NCI-H1417 treated with DMSO at 0.1 percent for 48 hours (cell line): Measurements from ENCODE around the gene GLUL.

Experiments used
- DNase-seq: peaks from one replicate; lab custom pipeline; 2025; lab: John Stamatoyannopoulos, UW

The GLUL gene

DNA sequence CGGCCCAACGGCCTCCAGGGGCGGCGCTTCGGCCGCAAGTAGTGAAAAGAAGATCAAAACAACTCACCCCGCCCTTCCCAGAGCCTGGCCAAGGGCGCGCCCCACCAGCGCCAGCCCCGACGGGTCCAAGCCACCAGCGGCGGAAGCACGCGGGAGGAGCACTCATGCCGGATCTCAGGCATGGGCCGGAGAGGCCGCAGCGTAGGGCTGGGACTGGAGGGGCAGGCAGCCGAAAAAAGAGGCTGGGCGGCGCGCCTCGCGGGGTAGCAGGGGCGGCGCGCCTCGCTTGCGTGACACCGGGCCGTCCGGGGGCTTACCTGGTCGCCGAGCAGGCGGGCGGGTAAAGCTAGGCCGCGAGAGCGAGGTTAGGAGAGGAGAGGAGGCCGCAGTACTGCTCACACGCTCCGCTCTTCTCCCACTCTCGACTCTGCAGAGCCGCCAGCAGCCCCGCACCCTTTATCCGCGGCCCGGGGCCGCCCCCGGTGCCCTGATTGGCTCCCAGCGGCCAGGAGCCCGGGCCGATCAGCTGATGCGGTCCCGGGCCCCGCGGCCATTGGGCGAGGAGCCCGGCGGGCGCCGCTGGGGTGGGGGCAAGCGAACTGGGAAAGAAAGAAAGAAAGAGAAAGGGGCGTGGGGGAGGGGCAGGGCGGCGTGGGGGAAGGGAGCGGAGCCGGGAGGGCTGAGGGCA, at the start of gene GLUL:
GLUL (minus strand) TSS at position 429 of the 688 bp plus-strand sequence. CDS start 3,053 bp downstream, outside the sequence.
- DNase-seq = peak; percentile 74

DNA sequence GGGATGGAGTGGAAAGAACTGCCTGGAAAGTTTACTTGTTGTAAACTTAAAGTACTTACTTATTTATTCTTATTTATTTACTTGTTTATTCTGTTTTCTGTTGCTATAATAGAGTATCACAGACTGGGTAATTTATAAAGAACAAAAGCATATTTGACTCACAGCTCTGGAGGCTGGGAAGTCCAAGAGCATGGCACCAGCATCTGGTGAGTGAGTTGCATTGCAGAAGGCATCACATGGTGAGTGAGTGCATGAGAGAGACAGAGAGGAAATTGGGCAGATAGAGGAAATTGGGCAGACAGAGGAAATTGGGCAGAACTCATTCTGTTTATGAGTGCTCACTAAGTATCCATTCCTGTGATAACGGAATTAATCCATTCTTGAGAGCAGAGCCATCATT, 46.7 kb upstream of the GLUL start:
- DNase-seq = no peak

DNA sequence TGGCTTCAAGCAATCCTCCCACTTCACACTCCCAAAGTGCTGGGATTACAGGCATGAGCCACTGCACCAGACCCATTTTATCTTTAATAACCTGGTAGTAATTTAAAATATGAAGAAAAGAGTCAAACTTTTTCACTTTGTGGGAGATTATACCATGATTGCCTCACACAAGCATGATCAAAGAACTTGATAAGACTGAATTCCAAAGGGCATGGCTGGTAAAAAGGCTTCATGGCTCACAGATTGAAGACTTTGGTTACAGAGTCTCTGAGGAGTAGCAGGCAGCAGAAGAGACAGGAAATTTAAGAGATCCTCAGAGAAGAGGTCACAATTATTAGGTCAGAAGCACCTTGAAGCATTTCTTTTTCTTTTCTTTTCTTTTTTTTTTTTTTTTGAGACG, 42.0 kb upstream of the GLUL start:
- no peak for DNase-seq

DNA sequence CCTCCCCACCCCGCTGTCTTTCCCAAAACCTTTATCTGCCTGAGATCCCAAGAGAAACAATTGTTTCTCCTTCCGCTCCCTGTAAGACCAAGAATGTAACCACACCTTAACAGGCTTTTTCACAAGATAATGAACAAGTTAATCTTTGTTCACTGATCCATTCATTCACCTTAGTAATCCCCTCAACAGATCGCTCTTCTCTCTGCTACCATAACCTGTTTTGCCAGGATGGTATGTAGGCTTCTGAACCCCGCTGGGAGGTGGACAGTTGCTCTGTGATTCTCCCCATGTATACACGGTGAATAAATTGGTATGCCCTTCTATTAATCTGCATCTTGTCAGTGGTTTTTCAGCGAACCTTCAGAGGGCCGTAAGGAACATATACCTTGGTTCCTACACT, 39.7 kb upstream of the GLUL start:
- no peak for DNase-seq

DNA sequence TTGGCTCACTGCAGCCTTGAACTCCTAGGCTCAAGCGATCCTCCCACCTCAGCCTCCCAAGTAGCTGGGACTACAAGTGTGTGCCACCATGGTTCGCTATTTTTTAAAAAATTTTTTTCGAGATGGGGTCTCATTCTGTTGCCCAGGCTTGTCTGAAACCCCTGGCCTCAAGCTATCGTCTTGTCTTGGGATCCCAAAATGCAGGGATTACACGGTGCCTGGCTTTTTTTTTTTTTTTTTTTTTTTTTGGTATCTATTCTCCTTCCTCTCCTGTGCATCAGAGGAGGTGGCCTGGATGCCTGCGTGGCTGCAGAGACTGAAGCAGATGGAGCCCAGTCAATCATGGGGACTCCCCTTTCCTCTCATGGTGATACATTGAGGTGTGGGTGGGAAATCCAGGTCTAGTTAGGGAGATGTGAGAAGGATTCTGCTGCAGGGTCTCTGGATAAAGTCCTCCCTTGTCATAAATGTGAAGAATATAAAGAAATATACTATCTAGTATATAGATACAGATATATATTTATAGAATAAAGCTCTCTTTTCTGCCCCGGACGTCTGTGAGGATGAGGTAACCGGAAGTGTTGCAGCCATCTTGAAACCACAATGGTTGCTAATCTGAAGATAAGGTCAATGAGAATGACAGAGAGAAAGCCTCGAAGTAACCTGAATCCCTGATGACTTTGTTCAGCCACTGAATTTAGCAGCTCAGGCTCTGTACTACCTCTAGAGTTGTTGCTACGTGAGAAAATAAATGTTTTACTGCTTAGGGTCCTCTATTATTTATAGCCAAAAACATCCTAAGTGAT, 38.9 kb upstream of the GLUL start:
- DNase-seq = no peak

DNA sequence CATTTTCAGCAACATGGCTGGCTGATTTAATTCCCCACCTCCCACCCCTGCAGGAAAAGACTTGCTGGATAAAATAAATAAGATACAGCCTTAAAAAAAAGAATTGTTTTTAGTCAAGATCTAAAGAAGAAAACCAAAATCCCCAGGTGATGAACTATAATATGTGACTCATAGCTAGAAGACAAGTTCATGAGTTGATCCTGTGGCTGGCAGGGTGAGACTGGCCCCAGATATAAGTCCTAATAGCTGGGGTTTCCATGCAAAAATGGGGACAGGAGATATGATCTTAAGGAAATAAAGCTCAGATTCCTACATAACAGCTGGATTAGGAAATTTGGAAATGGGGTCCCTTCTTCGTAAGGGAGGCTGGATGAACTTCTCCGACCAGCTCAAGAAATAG, 36.5 kb upstream of the GLUL start:
- DNase-seq = no peak

DNA sequence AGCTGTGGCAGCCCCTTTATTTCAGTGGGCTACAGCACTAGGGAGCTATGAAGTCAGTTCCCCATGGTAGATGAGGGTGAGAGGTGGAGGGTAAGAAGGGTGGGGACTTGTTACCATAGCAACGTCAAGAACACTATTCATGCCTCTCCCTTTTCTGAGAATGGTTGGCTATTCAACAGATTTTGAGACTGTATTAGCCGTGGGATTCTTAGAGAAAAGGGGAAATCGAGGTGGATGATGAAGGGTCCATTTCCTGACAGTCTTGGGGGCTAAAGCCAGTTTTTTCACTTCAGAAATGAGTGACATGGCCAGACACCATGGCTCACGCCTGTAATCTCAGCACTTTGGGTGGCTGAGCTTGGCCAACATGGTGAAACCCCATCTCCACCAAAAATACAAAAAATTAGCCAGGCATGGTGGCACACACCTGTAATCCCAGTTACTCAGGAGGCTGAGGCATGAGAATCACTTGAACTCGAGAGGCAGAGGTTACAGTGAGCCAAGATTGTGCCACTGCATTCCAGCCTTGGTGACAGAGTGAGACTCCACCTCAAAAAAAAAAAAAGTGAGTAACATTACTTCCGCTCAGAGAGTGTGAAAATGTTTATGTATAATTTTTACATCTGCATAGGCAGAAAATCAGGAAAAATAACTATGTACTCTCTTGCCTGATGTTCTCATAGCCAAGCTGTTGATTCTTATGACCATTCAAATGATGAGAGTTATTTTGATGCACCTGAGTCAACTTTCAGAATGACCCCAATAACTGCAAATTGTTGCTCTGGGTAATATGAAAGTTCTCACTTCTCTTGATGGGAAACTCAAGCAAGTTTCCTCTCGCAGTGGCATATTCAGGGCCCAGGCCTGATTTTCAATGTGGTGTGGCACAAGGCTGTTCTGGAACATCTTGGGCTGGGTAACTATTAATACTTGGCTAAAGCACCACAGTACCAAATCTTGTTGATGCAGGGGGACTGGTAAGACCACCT, 35.1 kb upstream of the GLUL start:
- no peak for DNase-seq

DNA sequence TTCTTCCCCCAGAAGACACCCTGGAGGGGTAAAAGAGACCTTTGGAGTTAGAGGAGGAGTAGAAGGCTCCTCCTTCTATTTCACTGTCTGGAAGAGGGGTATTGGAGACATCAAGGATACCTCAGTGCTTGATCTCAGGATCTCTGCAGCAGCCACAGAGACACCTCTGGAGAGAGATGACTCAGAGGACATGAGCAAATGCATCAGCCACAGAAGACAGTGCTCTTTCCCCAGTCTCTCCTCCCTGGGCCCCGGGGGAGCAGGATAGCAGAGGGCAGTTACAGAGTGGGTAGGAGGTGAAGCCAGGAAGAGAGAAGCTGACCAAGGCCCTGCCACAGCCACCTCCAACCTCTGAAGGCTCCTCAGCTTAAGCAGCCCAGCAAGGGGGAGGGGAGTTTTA, 24.2 kb upstream of the GLUL start:
- DNase-seq = no peak

DNA sequence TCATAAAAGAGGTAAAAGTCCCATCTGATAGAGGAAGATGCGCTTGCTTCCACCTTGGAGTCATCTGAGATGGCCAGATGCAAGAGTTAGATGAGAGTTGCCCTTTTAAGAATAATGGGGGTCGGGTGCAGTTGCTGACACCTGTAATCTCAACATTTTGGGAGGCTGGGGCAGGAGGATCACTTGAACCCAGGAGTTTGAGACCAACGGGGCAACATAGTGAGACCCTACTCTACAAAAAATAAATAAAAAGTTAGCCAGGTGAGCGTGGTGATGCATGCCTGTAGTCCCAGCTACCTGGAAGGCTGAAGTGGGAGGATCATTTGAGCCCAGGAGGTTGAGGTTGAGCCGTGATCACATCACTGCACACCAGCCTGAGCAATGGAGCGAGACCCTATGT, 22.4 kb upstream of the GLUL start:
- no peak for DNase-seq

DNA sequence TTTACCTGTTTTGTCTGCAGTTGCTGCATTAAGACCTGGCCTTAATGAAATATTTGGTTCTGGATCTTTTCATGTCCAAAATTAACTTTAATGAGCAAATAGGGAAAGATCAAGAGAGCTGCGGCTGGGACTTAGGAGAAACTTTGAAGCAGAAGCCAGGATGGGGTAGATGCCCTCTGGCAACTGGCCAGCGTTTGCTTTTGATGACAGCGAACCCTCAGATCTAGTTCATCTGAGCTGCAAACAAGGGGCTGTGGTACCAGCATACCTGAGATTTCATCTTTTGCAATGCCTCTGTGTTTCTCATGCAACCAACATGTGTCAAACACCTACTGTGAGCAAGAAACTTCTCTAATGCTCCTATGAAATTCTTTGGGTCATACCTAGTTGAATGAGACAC, 21.9 kb upstream of the GLUL start:
- no peak for DNase-seq

DNA sequence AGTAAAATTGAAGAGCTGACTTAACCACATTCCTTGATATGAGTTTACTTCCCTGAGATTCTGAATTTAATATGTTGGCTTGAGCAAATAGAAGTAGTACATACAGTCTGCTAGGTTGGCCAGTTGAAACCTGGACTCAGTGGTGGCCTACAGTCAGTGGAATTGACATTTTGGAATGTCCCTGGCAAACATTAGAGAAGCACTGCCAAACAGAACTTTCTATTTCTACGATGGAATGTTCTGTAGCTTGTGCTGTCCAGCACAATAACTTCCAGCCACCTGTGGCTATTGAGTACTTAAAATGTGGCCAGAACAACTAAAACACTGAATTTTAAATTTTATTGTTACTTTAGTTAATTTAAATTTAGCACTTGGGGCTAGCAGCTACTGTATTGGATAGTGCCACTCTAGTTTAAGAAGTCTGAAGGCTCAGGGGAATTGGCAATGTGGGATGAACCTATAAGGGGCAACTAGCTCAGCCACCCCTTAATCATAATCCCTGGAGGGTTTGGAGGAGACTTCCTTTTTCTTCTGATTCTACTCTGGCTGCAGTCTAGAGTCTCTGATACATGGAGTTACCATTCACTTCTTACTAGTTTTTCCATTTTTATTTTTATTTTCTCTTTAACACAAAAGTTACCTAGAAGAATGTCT, 19.2 kb upstream of the GLUL start:
- no peak for DNase-seq

DNA sequence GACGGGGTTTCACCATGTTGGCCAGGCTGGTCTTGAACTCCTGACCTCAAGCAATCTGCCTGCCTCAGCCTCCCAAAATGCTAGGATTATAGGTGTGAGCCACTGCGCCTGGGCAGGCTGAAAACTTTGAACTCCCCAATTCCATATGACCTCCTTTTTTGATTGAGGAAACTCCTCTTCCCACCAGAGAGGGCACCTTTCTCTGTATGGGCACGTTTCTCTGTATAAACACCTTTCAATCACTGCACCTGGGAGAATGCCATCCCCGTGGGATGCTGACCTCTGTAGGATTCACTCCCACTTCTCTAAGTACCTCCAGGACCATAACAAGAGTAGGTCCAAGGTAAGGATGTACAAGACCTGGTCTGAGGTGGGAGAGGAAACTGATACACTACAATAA, 18.5 kb upstream of the GLUL start:
- no peak for DNase-seq

DNA sequence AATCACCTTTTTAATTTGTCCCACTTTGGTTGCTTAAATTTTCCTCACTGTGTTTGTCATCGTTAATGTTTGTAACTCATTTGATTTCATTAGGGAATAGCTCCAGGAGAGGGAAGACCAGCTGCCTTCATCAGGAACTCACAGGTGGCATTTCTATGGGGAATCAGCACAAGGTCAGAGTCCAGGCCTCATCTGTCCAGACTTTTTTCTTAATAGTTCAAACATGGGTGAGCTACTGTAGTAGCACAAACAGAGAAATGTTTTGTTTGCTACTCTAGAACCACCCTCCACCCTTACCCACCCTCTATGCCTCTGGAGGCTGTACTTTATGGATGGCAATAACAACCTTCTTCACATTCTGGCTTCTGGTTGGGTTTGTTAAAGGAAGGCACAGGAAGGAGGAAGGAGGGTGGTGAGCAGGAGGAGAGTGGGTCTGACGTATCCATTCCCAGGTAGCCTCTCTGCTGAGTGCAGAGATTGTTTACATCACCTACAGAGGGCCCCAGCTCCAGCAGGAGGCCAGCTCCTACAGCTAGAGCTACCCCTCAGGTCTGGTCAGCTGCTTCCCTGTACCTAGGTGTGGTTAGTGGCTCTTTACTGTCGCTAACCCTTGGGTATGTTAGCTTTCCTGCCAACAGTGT, 17.0 kb upstream of the GLUL start:
- DNase-seq = no peak

DNA sequence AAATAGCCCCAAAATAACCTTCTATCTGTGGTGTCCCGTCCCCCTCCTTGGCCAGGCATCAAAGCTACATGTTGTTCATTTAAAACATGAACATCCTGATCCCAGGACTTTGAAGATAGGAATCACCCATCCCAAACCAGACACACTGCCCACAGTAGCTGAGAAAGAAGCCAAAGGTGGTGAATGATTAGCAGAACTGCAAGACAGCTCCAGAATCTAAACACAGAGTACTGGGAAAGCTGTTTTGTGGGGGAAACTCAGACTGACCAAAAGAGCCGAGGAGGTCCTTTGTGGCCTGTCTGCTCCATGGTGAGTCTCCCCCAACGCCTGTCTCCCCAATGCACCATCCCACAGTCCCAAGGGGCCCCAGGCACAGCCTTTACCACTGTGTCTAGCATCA, 16.1 kb upstream of the GLUL start:
- DNase-seq = no peak

DNA sequence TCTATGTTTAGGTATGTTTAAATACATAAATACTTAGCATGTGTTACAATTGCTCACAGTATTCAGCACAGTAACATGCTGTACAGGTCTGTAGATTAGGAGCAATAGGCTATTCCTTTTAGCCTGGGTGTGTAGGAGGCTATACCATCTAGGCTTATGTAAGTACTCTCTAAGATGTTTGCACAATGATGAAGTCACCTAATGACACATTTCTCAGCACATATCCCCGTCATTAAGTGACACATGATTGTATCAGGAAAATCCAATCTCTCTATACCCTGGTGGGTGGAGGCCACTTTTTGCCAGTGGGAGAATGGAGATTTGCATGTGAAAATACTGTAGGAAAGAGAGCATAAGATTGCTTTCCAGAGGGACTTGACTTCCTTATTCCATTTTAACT, 14.4 kb upstream of the GLUL start:
- DNase-seq = no peak

DNA sequence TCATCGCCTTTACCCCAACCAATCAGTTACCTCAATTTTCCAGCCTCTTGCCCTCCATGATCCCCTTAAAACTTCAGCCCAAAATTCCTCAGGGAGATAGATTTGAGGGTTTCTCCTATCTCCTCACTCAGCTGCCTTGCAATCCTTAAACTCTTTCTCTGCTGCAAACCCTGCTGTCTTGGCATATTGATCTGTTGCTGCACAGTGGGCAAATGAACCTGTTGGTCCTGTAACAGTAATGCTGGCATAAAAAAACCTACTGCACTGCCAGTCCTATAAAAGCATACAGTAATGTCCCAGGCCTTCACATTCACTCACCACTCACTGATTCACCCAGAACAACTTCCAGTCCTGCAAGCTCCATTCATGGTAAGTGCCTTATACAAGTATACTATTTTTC, 14.0 kb upstream of the GLUL start:
- DNase-seq = no peak

DNA sequence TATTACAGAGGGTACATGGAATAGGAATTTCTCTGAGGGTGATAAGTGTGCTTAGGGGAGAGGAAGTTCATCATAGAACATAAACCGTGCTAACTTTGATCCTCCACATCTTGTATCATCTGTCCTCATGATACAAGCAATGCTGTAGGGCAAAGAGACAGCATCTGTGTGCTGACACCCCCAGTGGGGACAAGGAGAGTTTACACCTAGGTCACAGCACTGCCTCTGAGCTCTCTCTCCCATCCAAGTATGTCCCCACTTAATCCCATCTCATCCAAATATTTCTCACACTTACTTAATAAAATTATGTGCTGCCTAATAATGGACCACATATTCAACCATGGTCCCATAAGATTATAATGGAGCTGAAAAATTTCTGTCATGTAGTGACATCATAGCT, 13.2 kb upstream of the GLUL start:
- DNase-seq = no peak

DNA sequence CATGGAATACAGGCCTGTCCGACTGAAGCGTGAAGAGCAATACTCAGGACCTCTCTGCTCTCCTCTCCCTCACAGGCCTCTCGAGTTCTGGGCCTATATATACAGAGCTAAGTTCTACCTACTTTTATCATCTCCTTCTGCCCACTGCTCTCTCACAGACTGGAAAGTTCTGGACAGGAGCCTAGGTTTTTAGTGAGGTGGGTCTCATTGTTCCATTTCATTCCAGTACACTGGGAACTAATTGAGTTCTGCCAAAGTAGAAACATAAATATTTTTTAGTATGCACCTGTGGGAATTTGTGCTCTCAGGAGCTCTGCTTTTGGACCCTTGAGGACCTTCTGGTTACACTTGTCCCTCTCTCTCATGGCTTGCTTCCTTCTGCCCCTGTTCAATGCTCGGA, 9.0 kb upstream of the GLUL start, which contains the start of gene TEDDM1:
TEDDM1 (minus strand) TSS at position 101 of the 400 bp plus-strand sequence. CDS start 182 bp downstream, outside the sequence.
- DNase-seq = no peak

DNA sequence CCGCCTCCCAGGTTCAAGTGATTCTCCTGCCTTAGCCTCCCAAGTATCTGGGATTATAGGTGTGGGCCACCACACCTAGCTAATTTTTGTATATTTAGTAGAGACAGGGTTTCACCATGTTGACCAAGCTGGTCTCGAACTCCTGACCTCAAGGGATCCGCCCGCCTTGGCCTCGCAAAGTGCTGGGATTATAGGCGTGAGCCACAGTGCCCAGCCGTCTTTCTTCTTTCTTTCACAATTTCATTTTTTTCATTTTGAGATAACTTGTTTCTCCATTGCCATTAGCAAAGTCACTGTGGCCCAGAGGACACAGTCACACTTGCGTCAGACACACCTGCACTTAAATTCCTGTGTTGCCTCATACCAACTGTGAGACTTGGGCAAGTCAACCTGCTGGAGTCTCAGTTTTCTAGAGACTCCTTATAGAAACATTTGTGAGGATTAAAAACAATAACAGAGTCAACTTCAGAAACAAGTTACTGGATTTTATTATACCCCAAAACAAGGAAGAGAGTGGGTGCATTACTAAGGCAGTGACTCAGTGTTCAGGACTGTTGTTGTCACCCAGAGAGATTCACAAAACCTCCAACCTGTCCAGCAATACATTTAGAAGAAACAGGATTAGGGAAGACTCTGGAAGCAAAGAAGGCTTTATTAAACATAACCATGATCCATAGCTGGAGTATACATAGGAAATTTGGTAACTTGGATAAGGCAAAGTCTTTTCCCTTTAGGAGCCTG, 6.2 kb upstream of the GLUL start:
- no peak for DNase-seq

DNA sequence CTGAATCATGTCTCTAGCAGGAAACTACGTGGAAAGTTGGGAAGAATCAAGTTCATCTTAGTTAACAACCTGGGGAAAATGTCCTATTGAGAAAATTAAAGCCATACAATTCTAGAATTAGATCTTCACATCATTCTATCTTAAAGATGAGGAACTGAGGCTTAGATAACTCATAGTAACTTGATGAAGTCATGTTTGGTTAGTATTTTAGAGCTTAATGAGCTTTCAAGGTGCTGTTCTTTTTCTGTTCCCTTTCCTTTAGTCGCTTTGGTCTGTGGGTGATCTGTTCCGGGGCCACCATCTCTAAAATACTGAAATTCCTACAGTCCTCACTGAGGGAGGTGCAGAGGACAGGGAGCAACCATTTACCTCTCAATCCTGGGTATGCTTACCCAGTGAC, 4.3 kb upstream of the GLUL start:
- no peak for DNase-seq
